Naive thymus-derived CD4-positive, alpha-beta T cell (primary cell): ENCODE data around the gene CNOT6. TPM values are rescaled to one million over a fixed set of nuclear protein-coding genes. Genes with fewer than 3 reads are reported as not detected.
"Not testable (repeated sequence)": the region's sequence is repeated elsewhere in the genome, so short reads cannot be mapped to it uniquely, and the experiment has no call there.

Source experiments
- ATAC-seq: fragments of 150-1000 bp; cut with Tn5 transposase; 2 replicates; pipeline ENCODE4 v1.10.0; 2021; ENCODE audit warnings: mild to moderate bottlenecking, moderate library complexity
- CTCF ChIA-PET: fragments of 350-600 bp; sonication (Branson Sonifier 250); formaldehyde crosslinking; loops from one replicate; lab custom pipeline; 2021; ENCODE audit warnings: antibody characterized with exemption; lab: Charles Lee
- POLR2A ChIA-PET: fragments of 350-600 bp; sonication (Branson Sonifier 250); formaldehyde crosslinking; loops from one replicate; lab custom pipeline; 2021; ENCODE audit warnings: antibody characterized with exemption, inconsistent platforms; lab: Charles Lee
- DNase-seq, 9 donors: peaks; one replicate each; pipeline versions ENCODE4 v3.0.0 to v3.0.0-alpha.2; 2020 to 2022; ENCODE audit warnings: mixed read lengths in 1 of 9
- H3K27ac ChIP-seq: one replicate; pipeline ENCODE4 v1.7.0; 2013; ENCODE audit warnings: mild to moderate bottlenecking, low read depth, low read length, moderate library complexity
- H3K27me3 ChIP-seq, 2 donors: one replicate each; pipeline ENCODE4 v1.7.0; 2013; ENCODE audit warnings: low read length in 2 of 2, mild to moderate bottlenecking in 2 of 2, moderate library complexity in 2 of 2; ENCODE audit not compliant: control insufficient read depth in 2 of 2, insufficient read depth in 2 of 2
- H3K36me3 ChIP-seq, 3 experiments: 1 replicate in 2 of 3; 2 replicates in 1 of 3; pipeline ENCODE4 v1.7.0; 2013; ENCODE audit warnings: low read length in 3 of 3, mild to moderate bottlenecking in 3 of 3, moderate library complexity in 1 of 3; ENCODE audit not compliant: insufficient read depth in 3 of 3, control insufficient read depth in 2 of 3
- H3K4me1 ChIP-seq, 2 donors: one replicate each; pipeline ENCODE4 v1.7.0; 2013; ENCODE audit warnings: low read length in 2 of 2, mild to moderate bottlenecking in 2 of 2, moderate library complexity in 1 of 2; ENCODE audit not compliant: control insufficient read depth in 2 of 2, insufficient read depth in 2 of 2
- H3K4me3 ChIP-seq: 2 replicates; pipeline ENCODE4 v1.7.0; 2013; ENCODE audit warnings: mild to moderate bottlenecking, low read length
- H3K9me3 ChIP-seq, 3 experiments: 1 replicate in 2 of 3; 2 replicates in 1 of 3; pipeline ENCODE4 v1.7.0; 2013; ENCODE audit warnings: low read length in 3 of 3; ENCODE audit not compliant: control insufficient read depth in 2 of 3
- H3K27ac Mint-ChIP-seq, 9 donors: one replicate each; pipeline ENCODE4 v1.8.0; 2020 to 2022; ENCODE audit warnings: mixed read lengths in 9 of 9, mild to moderate bottlenecking in 8 of 9, moderate library complexity in 5 of 9, inconsistent platforms in 2 of 9
- H3K27me3 Mint-ChIP-seq, 5 donors: one replicate each; pipeline ENCODE4 v1.8.0; 2021 to 2022; ENCODE audit warnings: mixed read lengths in 5 of 5, mild to moderate bottlenecking in 1 of 5
- H3K36me3 Mint-ChIP-seq, 5 donors: one replicate each; pipeline ENCODE4 v1.8.0; 2020 to 2022; ENCODE audit warnings: mixed read lengths in 5 of 5, mild to moderate bottlenecking in 3 of 5, inconsistent platforms in 1 of 5
- H3K4me1 Mint-ChIP-seq, 7 donors: one replicate each; pipeline ENCODE4 v1.8.0; 2020 to 2022; ENCODE audit warnings: mixed read lengths in 7 of 7, mild to moderate bottlenecking in 3 of 7, inconsistent platforms in 1 of 7
- H3K4me3 Mint-ChIP-seq, 10 donors: one replicate each; pipeline ENCODE4 v1.8.0; 2020 to 2022; ENCODE audit warnings: mild to moderate bottlenecking in 10 of 10, mixed read lengths in 10 of 10, moderate library complexity in 6 of 10, inconsistent platforms in 2 of 10
- H3K9me3 Mint-ChIP-seq, 11 donors: one replicate each; pipeline ENCODE4 v1.8.0; 2020 to 2022; ENCODE audit warnings: mixed read lengths in 11 of 11, mild to moderate bottlenecking in 4 of 11, inconsistent platforms in 1 of 11, moderate library complexity in 1 of 11
- intact Hi-C, 2 donors: fragments of 100-400 bp; cut with micrococcal nuclease; formaldehyde crosslinking; loops; one replicate each; pipeline ENCODE4 v1.15.1; 2023
- polyA plus RNA-seq, 2 donors: library from polyadenylated mRNA; unstranded; fragments of 300-500 nt; fragmentation: Illumina TruSeq; gene quantifications; one replicate each; pipeline ENCODE4 v1.2.3, GENCODE V29; 2021
- total RNA-seq, 6 experiments: library from RNA in 5 of 6; stranded (reverse) in 5 of 6; gene quantifications; 1 replicate in 5 of 6; 2 replicates in 1 of 6; pipeline ENCODE4 v1.2.3 and lab custom pipeline; 2021 to 2026

The CNOT6 gene
- total and polyA plus RNA-seq, 7 experiments from 2014 or later = 8.3 to 41.9 (median 25.4) TPM

GRCh38 chr5:180460834-180461233 is 33.3 kb upstream of the CNOT6 start:
- DNase-seq (peak in 1 of 9 donors; percentile 2), ATAC-seq (no peak)
- Histone ChIP-seq H3K9me3 (no peaks in the 10 kb centered on the region), H3K27me3 (no peaks in the 10 kb centered on the region), H3K4me3 (no peak overlapping the region), H3K27ac (no peak overlapping the region), H3K36me3 (no peaks in the 10 kb centered on the region), H3K4me1 (no peaks in the 10 kb centered on the region)
- Mint-ChIP-seq H3K9me3 (peaks cover 0 to 5% (median 0%) of the 10 kb centered on the region in 11 donors), H3K36me3 (no peaks in the 10 kb centered on the region), H3K27me3 (peaks cover 0 to 5% (median 0%) of the 10 kb centered on the region in 5 donors), H3K27ac (no peak overlapping the region), H3K4me1 (peaks cover 0 to 5% (median 0%) of the 10 kb centered on the region in 7 donors), H3K4me3 (no peak overlapping the region)
- intact Hi-C loops = no loop called here
- ChIA-PET POLR2A (no interaction called here), CTCF (interaction anchor here (0.6 kb wide), 1 partner anchor 372 kb away, joined by 3 read pairs; no protein-coding TSS in a partner anchor)

- Histone ChIP-seq H3K4me1 (no peaks in the 10 kb centered on the region), H3K36me3 (no peaks in the 10 kb centered on the region), H3K9me3 (no peaks in the 10 kb centered on the region), H3K27me3 (no peaks in the 10 kb centered on the region), H3K27ac (no peak overlapping the region), H3K4me3 (no peak overlapping the region)
- ATAC-seq (no peak), DNase-seq (no peak)
- Mint-ChIP-seq H3K27ac (no peak overlapping the region), H3K4me1 (peaks cover 0 to 3% (median 0%) of the 10 kb centered on the region in 7 donors), H3K9me3 (peaks cover 0 to 5% (median 0%) of the 10 kb centered on the region in 11 donors), H3K36me3 (no peaks in the 10 kb centered on the region), H3K27me3 (peaks cover 0 to 5% (median 0%) of the 10 kb centered on the region in 5 donors), H3K4me3 (no peak overlapping the region)
- intact Hi-C loops = no loop called here
- CTCF ChIA-PET = interaction anchor here (0.6 kb wide), 1 partner anchor 372 kb away, joined by 3 read pairs; no protein-coding TSS in a partner anchor
- POLR2A ChIA-PET = no interaction called here
These were observed 32.9 kb upstream of the CNOT6 start for GRCh38 chr5:180461303-180461702.

- H3K9me3 ChIP-seq = no peaks in the 10 kb centered on the region
- no peaks in the 10 kb centered on the region for H3K4me1 Mint-ChIP-seq
- H3K27ac Mint-ChIP-seq = no peak overlapping the region
- no peaks in the 10 kb centered on the region for H3K4me1 ChIP-seq
- H3K27ac ChIP-seq = no peak overlapping the region
- H3K9me3 Mint-ChIP-seq = peaks cover 0 to 4% (median 0%) of the 10 kb centered on the region in 11 donors
- CTCF ChIA-PET = no interaction called here
- H3K4me3 Mint-ChIP-seq = no peak overlapping the region
- no peak for DNase-seq
- intact Hi-C loops = no loop called here
- no peak for ATAC-seq
- no peaks in the 10 kb centered on the region for H3K36me3 Mint-ChIP-seq
- POLR2A ChIA-PET = no interaction called here
- H3K36me3 ChIP-seq = no peaks in the 10 kb centered on the region
- no peak overlapping the region for H3K4me3 ChIP-seq
- H3K27me3 ChIP-seq = no peaks in the 10 kb centered on the region
- H3K27me3 Mint-ChIP-seq = peaks cover 0 to 5% (median 0%) of the 10 kb centered on the region in 5 donors
These were observed 30.8 kb upstream of the CNOT6 start for GRCh38 chr5:180463216-180463900.

GRCh38 chr5:180463916-180464602 is 30.1 kb upstream of the CNOT6 start:
- intact Hi-C loops = no loop called here
- Mint-ChIP-seq H3K9me3 (no peaks in the 10 kb centered on the region), H3K4me3 (no peak overlapping the region), H3K27ac (no peak overlapping the region), H3K36me3 (no peaks in the 10 kb centered on the region), H3K27me3 (peaks cover 0 to 5% (median 0%) of the 10 kb centered on the region in 5 donors), H3K4me1 (no peaks in the 10 kb centered on the region)
- Histone ChIP-seq H3K27me3 (no peaks in the 10 kb centered on the region), H3K27ac (no peak overlapping the region), H3K4me3 (no peak overlapping the region), H3K36me3 (no peaks in the 10 kb centered on the region), H3K4me1 (no peaks in the 10 kb centered on the region), H3K9me3 (no peaks in the 10 kb centered on the region)
- no peak for ATAC-seq
- POLR2A ChIA-PET = no interaction called here
- no peak for DNase-seq
- CTCF ChIA-PET = no interaction called here

- no peaks in the 10 kb centered on the region for H3K36me3 ChIP-seq
- intact Hi-C loops = no loop called here
- H3K4me3 ChIP-seq = no peak overlapping the region
- ATAC-seq = no peak
- H3K9me3 Mint-ChIP-seq = no peaks in the 10 kb centered on the region
- H3K4me1 ChIP-seq = no peaks in the 10 kb centered on the region
- H3K4me1 Mint-ChIP-seq = no peaks in the 10 kb centered on the region
- no peaks in the 10 kb centered on the region for H3K9me3 ChIP-seq
- ChIA-PET CTCF (no interaction called here), POLR2A (no interaction called here)
- H3K27me3 ChIP-seq = no peaks in the 10 kb centered on the region
- no peaks in the 10 kb centered on the region for H3K36me3 Mint-ChIP-seq
- peaks cover 0 to 5% (median 0%) of the 10 kb centered on the region in 5 donors for H3K27me3 Mint-ChIP-seq
- H3K4me3 Mint-ChIP-seq = no peak overlapping the region
- H3K27ac ChIP-seq = no peak overlapping the region
- no peak for DNase-seq
- H3K27ac Mint-ChIP-seq = no peak overlapping the region
These were observed 29.6 kb upstream of the CNOT6 start for GRCh38 chr5:180464603-180464970.

GRCh38 chr5:180465052-180465451 is 29.1 kb upstream of the CNOT6 start:
- H3K36me3 Mint-ChIP-seq, H3K27me3 ChIP-seq, DNase-seq, POLR2A ChIA-PET, H3K4me3 ChIP-seq, ATAC-seq, H3K4me1 Mint-ChIP-seq, H3K36me3 ChIP-seq, H3K9me3 Mint-ChIP-seq, H3K4me3 Mint-ChIP-seq, H3K4me1 ChIP-seq, H3K27ac ChIP-seq, H3K27ac Mint-ChIP-seq, CTCF ChIA-PET, H3K27me3 Mint-ChIP-seq, intact Hi-C loops, H3K9me3 ChIP-seq: not testable (repeated sequence)
